HepG2 (cell line): Measurements from ENCODE around the gene ZNF554.

Experiments used
- HNF4A ChIP-seq: sonication (generic); formaldehyde crosslinking; IDR thresholded peaks from 2 replicates; pipeline ENCODE4 v1.4.0; 2020; ENCODE audit warnings: missing genetic modification reagents
- MYC ChIP-seq: sonication (generic); formaldehyde crosslinking; IDR thresholded peaks from 2 replicates; pipeline ENCODE4 v1.9.0; 2021; ENCODE audit warnings: missing genetic modification reagents, borderline replicate concordance
- NR2F6 ChIP-seq, 2 experiments: IDR thresholded peaks; 2 replicates each; pipeline ENCODE4 v1.6.1; 2016; ENCODE audit warnings: antibody characterized with exemption in 1 of 2, mild to moderate bottlenecking in 1 of 2
- POLR2A ChIP-seq, 2 experiments: IDR thresholded peaks; 2 replicates each; pipeline ENCODE4 v1.6.1; 2011; ENCODE audit warnings: low read depth in 2 of 2, low read length in 2 of 2, mild to moderate bottlenecking in 1 of 2, moderate library complexity in 1 of 2; ENCODE audit not compliant: insufficient read depth in 1 of 2
- RFX5 ChIP-seq: IDR thresholded peaks from 2 replicates; pipeline ENCODE4 v1.6.1; 2011; ENCODE audit warnings: low read depth, low read length, improper control_type of control experiment
- SP1 ChIP-seq, 2 experiments: fragments of 450-650 bp in 1 of 2; sonication (generic) in 1 of 2; formaldehyde crosslinking in 1 of 2; IDR thresholded peaks; 2 replicates each; pipeline versions ENCODE4 v1.4.0 to v1.6.1; 2016 to 2020; ENCODE audit warnings: missing genetic modification reagents in 1 of 2
- TCF7L2 ChIP-seq: IDR thresholded peaks from 2 replicates; pipeline ENCODE4 v1.6.1; 2011; ENCODE audit warnings: mild to moderate bottlenecking, low read depth, low read length, moderate library complexity
- ZNF879 ChIP-seq: sonication (generic); formaldehyde crosslinking; IDR thresholded peaks from 2 replicates; pipeline ENCODE4 v1.8.1; 2023; ENCODE audit warnings: missing genetic modification reagents

DNA sequence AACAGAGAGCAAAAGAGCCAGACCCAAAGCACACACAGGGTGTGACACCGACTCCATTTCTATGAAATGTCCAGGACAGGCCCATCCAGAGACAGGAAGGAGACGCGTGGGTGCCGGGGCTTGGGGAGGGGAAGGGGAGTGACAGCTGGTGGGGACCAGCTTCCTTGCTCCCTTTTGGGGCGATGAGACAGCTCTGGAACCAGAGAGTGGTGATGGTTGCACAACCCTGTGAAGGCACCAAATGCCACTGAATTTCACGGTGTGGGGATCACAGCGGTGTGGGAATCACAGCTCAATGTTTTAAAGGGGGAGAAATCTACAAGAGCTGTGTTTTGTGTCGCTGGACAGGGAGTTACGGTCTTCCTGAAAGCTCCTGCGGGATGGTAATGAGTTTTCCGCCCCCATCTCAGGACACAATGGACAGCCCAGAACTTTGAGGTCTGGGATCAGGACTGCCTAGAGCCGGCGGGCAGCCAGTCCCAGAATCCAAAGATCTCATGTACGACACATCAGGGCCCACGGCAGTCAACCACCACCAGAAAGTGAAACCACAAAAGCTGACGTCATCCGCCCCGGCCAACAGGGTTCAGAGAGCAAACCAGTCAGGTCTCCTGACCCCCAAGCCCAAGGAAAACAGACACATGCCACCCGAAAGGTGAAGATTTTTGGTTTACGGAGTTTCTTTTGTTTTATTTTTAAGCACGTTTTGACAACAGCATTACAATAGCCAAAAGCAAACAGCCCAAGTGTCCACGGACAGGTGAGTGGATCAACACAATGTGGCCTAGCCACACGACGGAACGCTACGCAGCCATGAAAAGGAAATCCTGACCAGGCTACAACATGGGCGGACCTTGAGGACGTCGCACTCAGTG is 43.9 kb upstream of the ZNF554 start:
- peak; percentile 40; the same call in 1 of the 2 replicates for TF ChIP-seq NR2F6 (IDR thresholded peaks at IDR 0.05)
- TF ChIP-seq NR2F6 (CRISPR knock-in tag; IDR thresholded peaks at IDR 0.05) = no peak
- TF ChIP-seq POLR2A (IDR thresholded peaks at IDR 0.05; ENCODE audit: insufficient read depth in 1 of 2, low read depth in 2 of 2, low read length in 2 of 2) = no peak
- TF ChIP-seq MYC = peak; percentile 54
- TF ChIP-seq ZNF879 (CRISPR knock-in tag) = no peak
- 0 out of 2 replicates have a peak, but pooled peaks have one; percentile 41 for TF ChIP-seq RFX5
- peak; percentile 77 for TF ChIP-seq HNF4A (CRISPR knock-in tag)
- no peak for TF ChIP-seq SP1 (IDR thresholded peaks at IDR 0.05)
- no peak for TF ChIP-seq SP1 (CRISPR knock-in tag; IDR thresholded peaks at IDR 0.05)
- no peak for TF ChIP-seq TCF7L2
